ENCODE data around the gene PLOD2.

PLOD2 gene

DNA sequence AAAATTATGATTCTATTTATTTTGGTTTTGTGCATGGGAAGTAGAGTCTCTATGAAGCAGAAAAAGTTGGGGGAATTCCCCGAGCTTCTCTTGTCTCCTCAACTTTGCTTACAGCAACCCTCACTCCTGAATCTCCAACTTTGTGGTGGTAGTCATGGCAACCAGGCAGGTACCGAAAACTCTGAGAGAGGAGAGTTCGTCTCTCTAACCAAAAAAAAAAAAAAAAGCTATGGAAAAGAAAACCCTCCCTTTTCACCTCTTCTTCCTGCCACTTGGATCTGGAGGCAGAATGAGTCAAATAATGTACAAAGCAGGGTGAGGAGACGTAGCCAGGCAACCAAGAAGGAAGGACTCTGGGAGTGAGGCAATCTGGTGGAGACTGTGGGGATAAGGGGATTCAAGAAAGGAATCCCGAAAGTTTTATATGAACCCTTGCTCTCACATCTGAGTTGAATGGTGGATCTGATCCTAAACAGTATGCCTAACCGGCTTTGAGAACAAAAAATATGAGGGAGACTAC is 108.1 kb downstream of the PLOD2 start:
- Histone ChIP-seq H3K4me1 (ENCODE audit: control insufficient read depth, insufficient read depth, low read length, unreplicated experiment) (peaks cover 3% of the 10 kb centered on the region), H3K36me3 (ENCODE audit: insufficient read depth, low read length) (no peaks in the 10 kb centered on the region; the same call in 1 of the 2 replicates), H3K27me3 (ENCODE audit: insufficient read depth, low read length) (no peaks in the 10 kb centered on the region), H3K4me3 (ENCODE audit: low read depth, low read length) (no peak overlapping the region), H2AFZ (ENCODE audit: low read length, unreplicated experiment) (no peak overlapping the region), H3K27ac (ENCODE audit: low read depth, low read length) (0 out of 2 replicates have a peak overlapping the region, but pooled peaks have one; percentile 30), H3K79me2 (ENCODE audit: control insufficient read depth, insufficient read depth, low read length, unreplicated experiment) (no peaks in the 10 kb centered on the region)

DNA sequence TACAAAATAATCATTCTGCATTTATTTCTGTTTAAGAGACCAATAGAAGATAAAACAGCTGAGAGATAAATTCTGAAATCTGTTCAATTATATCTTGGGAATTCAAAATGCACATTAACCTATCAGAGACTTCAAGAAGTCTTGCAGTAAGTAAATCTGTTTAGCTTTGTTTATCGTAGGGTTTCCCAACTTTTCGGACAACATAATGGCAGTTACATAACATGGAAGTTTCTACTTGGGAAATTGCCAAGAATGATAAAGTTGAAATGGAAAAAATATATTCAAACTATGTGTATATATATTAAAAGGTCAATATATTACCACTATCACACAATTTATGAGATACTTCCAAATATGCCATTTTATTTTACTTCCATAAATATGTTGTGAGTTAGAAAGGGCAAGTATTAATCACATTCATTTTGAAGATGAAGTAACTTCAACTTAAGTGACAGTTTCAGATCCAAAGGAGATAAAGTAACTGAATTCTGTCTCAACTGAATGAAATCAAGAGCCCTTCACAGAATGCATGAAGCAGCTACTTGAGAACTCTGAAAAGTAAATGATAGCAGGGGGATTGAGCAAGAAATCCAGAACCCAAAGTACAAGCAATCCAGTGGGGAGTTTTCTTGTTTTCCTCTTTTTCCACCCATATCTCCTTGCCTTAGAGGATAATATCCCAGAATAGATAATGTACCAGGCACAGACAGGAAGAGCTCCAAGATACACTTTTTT is 108.8 kb downstream of the PLOD2 start:
- 0 out of 2 replicates have a peak overlapping the region, but pooled peaks have one; percentile 30 for H3K27ac ChIP-seq (ENCODE audit: low read depth, low read length)

DNA sequence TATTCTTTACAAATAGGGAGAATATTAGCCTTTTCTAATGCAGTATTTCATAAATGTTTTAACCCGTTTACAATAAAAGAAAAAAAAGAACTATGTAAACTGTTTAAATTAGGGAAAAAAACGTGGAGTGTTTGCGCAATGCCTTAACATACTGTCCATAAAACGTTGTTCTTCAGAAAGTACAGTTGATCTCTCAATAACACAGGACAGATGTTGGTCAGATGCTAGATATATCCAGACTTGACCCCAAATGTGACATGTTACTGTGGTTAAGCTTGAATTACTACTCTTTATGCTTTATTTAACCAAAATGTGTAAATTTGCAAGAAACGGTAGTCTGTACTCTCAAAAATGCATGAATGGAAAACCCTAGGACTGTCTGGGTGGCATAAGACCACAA is 110.3 kb downstream of the PLOD2 start:
- peaks cover 3% of the 10 kb centered on the region for H3K4me1 ChIP-seq (ENCODE audit: control insufficient read depth, insufficient read depth, low read length, unreplicated experiment)
- H3K27me3 ChIP-seq (ENCODE audit: insufficient read depth, low read length): no peaks in the 10 kb centered on the region
- no peak overlapping the region for H3K27ac ChIP-seq (ENCODE audit: low read depth, low read length)
- no peak overlapping the region for H3K4me3 ChIP-seq (ENCODE audit: low read depth, low read length)
- H3K79me2 ChIP-seq (ENCODE audit: control insufficient read depth, insufficient read depth, low read length, unreplicated experiment): no peaks in the 10 kb centered on the region
- no peaks in the 10 kb centered on the region; the same call in 1 of the 2 replicates for H3K36me3 ChIP-seq (ENCODE audit: insufficient read depth, low read length)
- H2AFZ ChIP-seq (ENCODE audit: low read length, unreplicated experiment): no peak overlapping the region

More for the DNA sequence above, 108.8 kb downstream of the PLOD2 start:
- H2AFZ ChIP-seq (ENCODE audit: low read length, unreplicated experiment): no peak overlapping the region
- no peak overlapping the region for H3K4me3 ChIP-seq (ENCODE audit: low read depth, low read length)
- H3K27me3 ChIP-seq (ENCODE audit: insufficient read depth, low read length): no peaks in the 10 kb centered on the region
- no peaks in the 10 kb centered on the region; the same call in 1 of the 2 replicates for H3K36me3 ChIP-seq (ENCODE audit: insufficient read depth, low read length)
- H3K4me1 ChIP-seq (ENCODE audit: control insufficient read depth, insufficient read depth, low read length, unreplicated experiment): peaks cover 3% of the 10 kb centered on the region
- H3K79me2 ChIP-seq (ENCODE audit: control insufficient read depth, insufficient read depth, low read length, unreplicated experiment): no peaks in the 10 kb centered on the region

DNA sequence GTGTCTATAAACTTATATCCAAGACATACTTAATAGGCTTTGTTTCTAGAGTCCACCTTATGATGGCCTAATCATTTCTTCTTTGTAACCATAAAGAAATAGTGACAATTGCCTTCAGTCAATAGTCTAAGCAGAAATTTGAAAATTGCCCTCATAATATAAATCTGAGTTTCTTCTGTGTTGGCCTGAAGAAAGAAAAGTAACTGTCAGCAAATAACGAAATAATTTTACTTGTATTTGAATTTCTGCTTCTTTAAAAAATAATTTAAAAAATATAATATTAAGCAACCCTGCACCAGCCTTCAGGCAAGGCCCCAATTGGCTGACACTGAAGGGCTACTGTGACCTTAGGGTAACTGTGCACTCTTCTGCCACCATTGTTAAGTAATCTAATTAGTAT is 113.5 kb downstream of the PLOD2 start:
- Histone ChIP-seq H3K27ac (ENCODE audit: low read depth, low read length) (no peak overlapping the region), H3K36me3 (ENCODE audit: insufficient read depth, low read length) (no peaks in the 10 kb centered on the region; the same call in 1 of the 2 replicates), H3K27me3 (ENCODE audit: insufficient read depth, low read length) (no peaks in the 10 kb centered on the region), H3K79me2 (ENCODE audit: control insufficient read depth, insufficient read depth, low read length, unreplicated experiment) (no peaks in the 10 kb centered on the region), H3K4me1 (ENCODE audit: control insufficient read depth, insufficient read depth, low read length, unreplicated experiment) (peaks cover 2% of the 10 kb centered on the region), H2AFZ (ENCODE audit: low read length, unreplicated experiment) (no peak overlapping the region), H3K4me3 (ENCODE audit: low read depth, low read length) (no peak overlapping the region)

DNA sequence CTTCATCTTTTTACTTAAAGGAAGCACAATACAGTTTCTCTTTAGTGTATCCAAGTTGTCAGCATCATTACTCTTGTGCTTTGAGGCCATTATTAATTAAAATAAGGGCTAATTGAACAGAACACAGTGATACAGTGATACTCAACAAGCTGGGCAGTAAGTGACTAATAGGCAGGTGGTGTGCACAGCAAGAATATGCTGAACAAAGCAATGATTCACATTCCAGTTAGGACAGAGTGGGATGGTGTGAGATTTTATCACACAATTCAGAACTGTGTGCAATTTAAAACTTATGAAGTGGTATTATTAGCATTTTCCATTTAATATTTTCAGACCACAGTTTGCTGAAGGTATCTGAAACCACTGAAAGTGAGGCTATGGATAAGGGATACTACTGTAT is 116.9 kb downstream of the PLOD2 start:
- Histone ChIP-seq H3K27me3 (ENCODE audit: insufficient read depth, low read length) (no peaks in the 10 kb centered on the region), H3K79me2 (ENCODE audit: control insufficient read depth, insufficient read depth, low read length, unreplicated experiment) (no peaks in the 10 kb centered on the region), H3K4me1 (ENCODE audit: control insufficient read depth, insufficient read depth, low read length, unreplicated experiment) (no peaks in the 10 kb centered on the region), H3K27ac (ENCODE audit: low read depth, low read length) (no peak overlapping the region), H2AFZ (ENCODE audit: low read length, unreplicated experiment) (no peak overlapping the region), H3K36me3 (ENCODE audit: insufficient read depth, low read length) (no peaks in the 10 kb centered on the region; the same call in 1 of the 2 replicates), H3K4me3 (ENCODE audit: low read depth, low read length) (no peak overlapping the region)

DNA sequence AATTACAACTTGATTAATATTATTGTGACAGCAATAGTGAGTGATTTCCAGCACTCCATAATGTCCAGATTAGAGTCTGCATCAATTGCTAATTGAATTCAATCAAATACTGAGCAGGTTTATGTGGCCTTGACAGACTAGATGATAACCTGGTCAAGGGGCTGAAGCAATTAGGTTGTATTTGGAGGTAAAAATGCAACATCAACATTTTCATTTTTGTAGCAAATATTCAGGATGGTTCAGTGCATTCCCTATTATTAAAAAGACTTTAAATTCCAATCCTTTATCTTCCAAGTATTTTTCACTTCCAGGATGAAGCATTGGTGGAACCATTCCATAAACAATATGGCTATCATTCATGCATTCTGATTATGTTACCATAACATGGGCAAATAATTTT is 120.4 kb downstream of the PLOD2 start:
- Histone ChIP-seq H3K4me1 (ENCODE audit: control insufficient read depth, insufficient read depth, low read length, unreplicated experiment) (no peaks in the 10 kb centered on the region), H2AFZ (ENCODE audit: low read length, unreplicated experiment) (no peak overlapping the region), H3K79me2 (ENCODE audit: control insufficient read depth, insufficient read depth, low read length, unreplicated experiment) (no peaks in the 10 kb centered on the region), H3K27me3 (ENCODE audit: insufficient read depth, low read length) (no peaks in the 10 kb centered on the region), H3K27ac (ENCODE audit: low read depth, low read length) (no peak overlapping the region), H3K36me3 (ENCODE audit: insufficient read depth, low read length) (no peaks in the 10 kb centered on the region), H3K4me3 (ENCODE audit: low read depth, low read length) (no peak overlapping the region)

DNA sequence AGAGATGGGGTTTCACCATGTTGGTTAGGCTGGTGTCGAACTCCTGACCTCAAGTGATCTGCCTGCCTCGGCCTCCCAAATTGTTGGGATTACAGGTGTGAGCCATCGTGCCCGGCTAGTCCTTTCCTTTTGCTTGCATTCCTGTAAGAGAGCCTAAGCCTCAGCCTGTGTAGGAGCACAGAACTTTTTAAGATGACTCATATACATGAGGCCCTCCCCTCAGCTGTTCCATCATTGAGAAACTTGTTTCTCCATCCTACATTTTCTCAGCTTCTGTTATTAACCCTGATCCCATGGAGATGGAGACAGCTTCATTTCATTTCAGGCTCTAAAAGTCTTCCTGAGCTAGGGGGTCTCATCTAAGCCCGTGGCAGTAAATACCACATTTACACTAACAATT is 123.3 kb downstream of the PLOD2 start:
- no peaks in the 10 kb centered on the region for H3K79me2 ChIP-seq (ENCODE audit: control insufficient read depth, insufficient read depth, low read length, unreplicated experiment)
- H3K4me1 ChIP-seq (ENCODE audit: control insufficient read depth, insufficient read depth, low read length, unreplicated experiment): no peaks in the 10 kb centered on the region
- no peak overlapping the region for H3K27ac ChIP-seq (ENCODE audit: low read depth, low read length)
- no peak overlapping the region for H2AFZ ChIP-seq (ENCODE audit: low read length, unreplicated experiment)
- H3K36me3 ChIP-seq (ENCODE audit: insufficient read depth, low read length): no peaks in the 10 kb centered on the region; the same call in 1 of the 2 replicates
- no peak overlapping the region for H3K4me3 ChIP-seq (ENCODE audit: low read depth, low read length)
- no peaks in the 10 kb centered on the region for H3K27me3 ChIP-seq (ENCODE audit: insufficient read depth, low read length)

DNA sequence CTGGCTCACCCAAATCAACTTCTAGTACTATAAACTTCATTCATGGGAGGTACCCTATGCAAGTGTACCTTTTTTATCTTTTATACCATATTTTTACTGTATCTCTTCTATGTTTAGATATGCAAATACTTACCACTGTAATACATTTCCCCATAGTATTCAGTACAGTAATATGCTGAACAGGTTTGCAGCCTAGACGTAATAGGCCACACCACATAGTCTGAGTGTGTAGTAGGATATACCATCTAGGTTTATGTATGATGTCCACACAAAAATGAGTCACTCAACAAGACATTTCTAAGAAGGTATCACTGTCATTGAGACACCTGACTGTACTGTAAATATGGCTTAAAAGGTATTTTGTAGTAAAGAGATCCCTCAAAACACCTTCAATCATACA is 124.7 kb downstream of the PLOD2 start:
- Histone ChIP-seq H3K36me3 (ENCODE audit: insufficient read depth, low read length) (peaks cover 6% of the 10 kb centered on the region; the same call in 1 of the 2 replicates), H2AFZ (ENCODE audit: low read length, unreplicated experiment) (no peak overlapping the region), H3K27me3 (ENCODE audit: insufficient read depth, low read length) (no peaks in the 10 kb centered on the region), H3K27ac (ENCODE audit: low read depth, low read length) (no peak overlapping the region), H3K79me2 (ENCODE audit: control insufficient read depth, insufficient read depth, low read length, unreplicated experiment) (no peaks in the 10 kb centered on the region), H3K4me3 (ENCODE audit: low read depth, low read length) (no peak overlapping the region), H3K4me1 (ENCODE audit: control insufficient read depth, insufficient read depth, low read length, unreplicated experiment) (no peaks in the 10 kb centered on the region)

DNA sequence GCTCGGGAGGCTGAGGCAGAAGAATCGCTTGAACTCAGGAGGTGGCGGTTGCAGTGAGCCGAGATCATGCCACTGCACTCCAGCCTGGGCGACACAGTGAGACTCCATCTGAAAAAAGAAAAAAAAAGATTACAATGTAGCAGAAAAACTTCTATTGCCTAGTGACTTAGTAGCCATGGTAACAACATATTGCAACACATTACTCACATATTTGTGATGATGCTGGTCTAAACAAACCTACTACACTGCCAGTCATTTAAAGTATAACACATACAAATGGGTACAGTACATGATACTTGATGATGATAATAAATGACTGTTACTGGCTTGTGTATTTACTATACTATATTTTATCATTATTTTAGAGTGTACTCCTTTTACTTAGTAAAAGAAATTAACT is 125.6 kb downstream of the PLOD2 start:
- Histone ChIP-seq H2AFZ (ENCODE audit: low read length, unreplicated experiment) (no peak overlapping the region), H3K36me3 (ENCODE audit: insufficient read depth, low read length) (peaks cover 7% of the 10 kb centered on the region; the same call in 1 of the 2 replicates), H3K27ac (ENCODE audit: low read depth, low read length) (no peak overlapping the region), H3K27me3 (ENCODE audit: insufficient read depth, low read length) (no peaks in the 10 kb centered on the region), H3K4me1 (ENCODE audit: control insufficient read depth, insufficient read depth, low read length, unreplicated experiment) (no peaks in the 10 kb centered on the region), H3K79me2 (ENCODE audit: control insufficient read depth, insufficient read depth, low read length, unreplicated experiment) (no peaks in the 10 kb centered on the region), H3K4me3 (ENCODE audit: low read depth, low read length) (no peak overlapping the region)

DNA sequence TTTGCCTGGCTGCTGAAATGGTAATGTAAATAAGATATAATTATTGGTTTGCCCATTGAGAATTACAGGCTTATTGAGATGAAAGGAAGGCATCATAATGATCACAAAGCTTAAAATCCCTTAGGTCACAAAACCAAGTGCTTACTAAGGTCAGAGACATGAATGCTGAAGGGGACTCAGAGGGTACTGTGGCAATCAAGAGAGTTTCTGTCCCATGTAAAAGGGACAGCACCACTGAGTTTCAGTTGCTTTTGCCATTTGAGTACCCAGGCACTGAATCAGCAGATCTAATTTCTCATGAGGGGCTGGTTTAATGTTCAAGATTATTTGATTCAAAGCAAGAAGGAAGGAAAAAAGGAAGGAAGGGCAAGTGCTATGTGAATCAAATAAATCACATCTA is 127.0 kb downstream of the PLOD2 start:
- Histone ChIP-seq H3K27ac (ENCODE audit: low read depth, low read length) (no peak overlapping the region), H2AFZ (ENCODE audit: low read length, unreplicated experiment) (no peak overlapping the region), H3K79me2 (ENCODE audit: control insufficient read depth, insufficient read depth, low read length, unreplicated experiment) (no peaks in the 10 kb centered on the region), H3K4me3 (ENCODE audit: low read depth, low read length) (no peak overlapping the region), H3K36me3 (ENCODE audit: insufficient read depth, low read length) (peaks cover 12% of the 10 kb centered on the region; the same call in 1 of the 2 replicates), H3K4me1 (ENCODE audit: control insufficient read depth, insufficient read depth, low read length, unreplicated experiment) (no peaks in the 10 kb centered on the region), H3K27me3 (ENCODE audit: insufficient read depth, low read length) (no peaks in the 10 kb centered on the region)

DNA sequence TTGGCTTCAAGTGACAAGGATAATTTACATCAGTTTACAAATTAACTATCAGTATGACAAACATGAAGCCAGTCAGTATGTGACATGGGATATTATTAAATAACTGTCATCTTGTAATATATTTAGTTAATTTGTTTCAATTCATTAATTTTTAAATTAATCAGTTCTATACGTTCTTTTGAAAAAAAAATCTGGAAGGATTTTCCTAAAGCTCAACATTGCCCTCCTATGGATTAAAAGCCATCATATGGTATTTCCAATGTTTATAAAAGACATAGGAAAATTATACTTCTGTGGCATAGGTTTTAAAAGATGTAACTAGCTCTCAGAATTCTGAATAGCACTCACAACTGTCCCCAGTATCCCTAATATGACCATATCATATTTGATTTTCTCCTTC is 134.4 kb downstream of the PLOD2 start:
- no peak overlapping the region for H2AFZ ChIP-seq (ENCODE audit: low read length, unreplicated experiment)
- H3K27me3 ChIP-seq (ENCODE audit: insufficient read depth, low read length): no peaks in the 10 kb centered on the region
- no peak overlapping the region for H3K27ac ChIP-seq (ENCODE audit: low read depth, low read length)
- no peak overlapping the region for H3K4me3 ChIP-seq (ENCODE audit: low read depth, low read length)
- no peaks in the 10 kb centered on the region for H3K4me1 ChIP-seq (ENCODE audit: control insufficient read depth, insufficient read depth, low read length, unreplicated experiment)
- H3K36me3 ChIP-seq (ENCODE audit: insufficient read depth, low read length): peaks cover 9% of the 10 kb centered on the region; the same call in 1 of the 2 replicates
- no peaks in the 10 kb centered on the region for H3K79me2 ChIP-seq (ENCODE audit: control insufficient read depth, insufficient read depth, low read length, unreplicated experiment)

Measured in ACC112 (cell line).